WTC11 (cell line): ENCODE measurements around the gene DLGAP3.

Experiments
- ARID4B ChIP-seq: sonication (generic); formaldehyde crosslinking; IDR thresholded peaks from 2 replicates; pipeline ENCODE4 v1.8.0; 2023; ENCODE audit warnings: missing genetic modification reagents, mild to moderate bottlenecking, borderline replicate concordance
- CREM ChIP-seq: sonication (generic); formaldehyde crosslinking; IDR thresholded peaks from 2 replicates; pipeline ENCODE4 v1.8.1; 2022; ENCODE audit warnings: mild to moderate bottlenecking, missing genetic modification reagents, moderate library complexity
- CTCF ChIP-seq: fragments of 200-600 bp; IDR thresholded peaks from 2 replicates; pipeline ENCODE4 v1.8.0; 2022; ENCODE audit warnings: antibody characterized with exemption
- E2F1 ChIP-seq: sonication (generic); formaldehyde crosslinking; IDR thresholded peaks from 2 replicates; pipeline ENCODE4 v1.8.0; 2022; ENCODE audit warnings: mild to moderate bottlenecking, missing genetic modification reagents
- ELF4 ChIP-seq: sonication (generic); formaldehyde crosslinking; IDR thresholded peaks from 2 replicates; pipeline ENCODE4 v1.8.1; 2022; ENCODE audit warnings: low read depth, mild to moderate bottlenecking, moderate library complexity, missing genetic modification reagents
- ESRRA ChIP-seq: sonication (generic); formaldehyde crosslinking; IDR thresholded peaks from 2 replicates; pipeline ENCODE4 v1.8.1; 2022; ENCODE audit warnings: mild to moderate bottlenecking, missing genetic modification reagents, borderline replicate concordance
- JAZF1 ChIP-seq: fragments of 250-450 bp; sonication (Bioruptor Pico); IDR thresholded peaks from 2 replicates; pipeline ENCODE4 v1.9.0; 2021; ENCODE audit warnings: moderate library complexity, mild to moderate bottlenecking, inconsistent platforms
- PRDM15 ChIP-seq: sonication (generic); formaldehyde crosslinking; IDR thresholded peaks from 2 replicates; pipeline ENCODE4 v1.8.0; 2022; ENCODE audit warnings: missing genetic modification reagents
- SP1 ChIP-seq: sonication (generic); formaldehyde crosslinking; conservative IDR thresholded peaks from 2 replicates; pipeline ENCODE4 v1.8.1; 2022; ENCODE audit warnings: missing genetic modification reagents
- TEAD4 ChIP-seq: sonication (generic); formaldehyde crosslinking; IDR thresholded peaks from 2 replicates; pipeline ENCODE4 v1.8.0; 2022; ENCODE audit warnings: mild to moderate bottlenecking, missing genetic modification reagents
- ZNF121 ChIP-seq: sonication (generic); formaldehyde crosslinking; IDR thresholded peaks from 2 replicates; pipeline ENCODE4 v1.8.0; 2023; ENCODE audit warnings: missing genetic modification reagents
- ZNF512 ChIP-seq: sonication (generic); formaldehyde crosslinking; IDR thresholded peaks from 2 replicates; pipeline ENCODE4 v1.8.1; 2022; ENCODE audit warnings: missing genetic modification reagents, borderline replicate concordance

GRCh38 chr1:34865981-34866761 is 63.3 kb downstream of the DLGAP3 start:
- TF ChIP-seq ELF4 (CRISPR knock-in tag) (no peak), CREM (CRISPR knock-in tag) (no peak; the same call in 1 of the 2 replicates), E2F1 (CRISPR knock-in tag) (no peak), ZNF512 (CRISPR knock-in tag) (no peak), PRDM15 (no peak), CTCF (peak; percentile 99), TEAD4 (CRISPR knock-in tag) (no peak), ESRRA (CRISPR knock-in tag) (peak; percentile 87; the same call in 1 of the 2 replicates), SP1 (CRISPR knock-in tag) (peak; percentile 17; the same call in 1 of the 2 replicates), ZNF121 (CRISPR knock-in tag) (no peak), ARID4B (CRISPR knock-in tag) (no peak), JAZF1 (CRISPR knock-in tag) (no peak)
